MCF 10A (cell line): ENCODE results near the gene H6PD. TPM values are rescaled to one million over a fixed set of nuclear protein-coding genes. Genes with fewer than 3 reads are reported as not detected.

Experiments used
- BruUV-seq: library from RNA; stranded (reverse); fragments of 400-500 nt; replicated peaks from 2 replicates; lab custom pipeline; 2021; lab: Mats Ljungman, UMichigan
- CTCF ChIA-PET: fragments of 300-600 bp; sonication (Branson Sonifier 250); formaldehyde crosslinking; extraction: SDS; loops from one replicate; lab custom pipeline; 2021; ENCODE audit warnings: antibody characterized with exemption, inconsistent platforms; lab: Yijun Ruan, JAX
- POLR2A ChIA-PET: fragments of 300-600, 350-650 bp; sonication (Branson Sonifier 250); formaldehyde crosslinking; extraction: SDS; loops from one replicate; lab custom pipeline; 2020; ENCODE audit warnings: antibody characterized with exemption, inconsistent platforms; lab: Yijun Ruan, JAX
- DNase-seq: peaks from one replicate; pipeline ENCODE4 v3.0.0-alpha.2; 2018; ENCODE audit not compliant: unreplicated experiment
- H3K27ac Mint-ChIP-seq: one replicate; pipeline ENCODE4 v1.8.0; 2022; ENCODE audit warnings: mild to moderate bottlenecking, low read depth, mixed read lengths; ENCODE audit not compliant: unreplicated experiment
- H3K27me3 Mint-ChIP-seq: one replicate; pipeline ENCODE4 v1.8.0; 2022; ENCODE audit warnings: mixed read lengths; ENCODE audit not compliant: insufficient read depth, unreplicated experiment
- H3K36me3 Mint-ChIP-seq: one replicate; pipeline ENCODE4 v1.8.0; 2022; ENCODE audit warnings: mild to moderate bottlenecking, moderate library complexity, mixed read lengths; ENCODE audit not compliant: insufficient read depth, unreplicated experiment
- H3K4me1 Mint-ChIP-seq: one replicate; pipeline ENCODE4 v1.8.0; 2022; ENCODE audit warnings: mixed read lengths; ENCODE audit not compliant: insufficient read depth, unreplicated experiment
- H3K4me3 Mint-ChIP-seq: one replicate; pipeline ENCODE4 v1.8.0; 2022; ENCODE audit warnings: mild to moderate bottlenecking, moderate library complexity, mixed read lengths; ENCODE audit not compliant: unreplicated experiment
- H3K9me3 Mint-ChIP-seq: one replicate; pipeline ENCODE4 v1.8.0; 2022; ENCODE audit warnings: mixed read lengths; ENCODE audit not compliant: unreplicated experiment
- CTCF ChIP-seq: fragments of 200-600 bp; IDR thresholded peaks from one replicate; pipeline ENCODE4 v1.8.0; 2022; ENCODE audit warnings: antibody characterized with exemption, mild to moderate bottlenecking; ENCODE audit not compliant: unreplicated experiment
- intact Hi-C: fragments of 100-400 bp; cut with micrococcal nuclease; formaldehyde crosslinking; loops from 2 replicates; pipeline ENCODE4 v1.14.1; 2022
- total RNA-seq: library from RNA; stranded (reverse); gene quantifications from 2 replicates; pipeline ENCODE4 v1.2.3, GENCODE V29; 2022

H6PD gene
- total RNA-seq, 1 experiment from 2014 or later = 23.6 TPM

- Mint-ChIP-seq H3K27me3 (peaks cover 11% of the 10 kb centered on the region), H3K4me3 (peak overlapping the region; percentile 74), H3K36me3 (no peaks in the 10 kb centered on the region), H3K9me3 (no peaks in the 10 kb centered on the region), H3K4me1 (peaks cover 21% of the 10 kb centered on the region), H3K27ac (no peak overlapping the region)
- DNase-seq = peak; percentile 47
- intact Hi-C loops = no loop called here
- no peak for TF ChIP-seq CTCF
- POLR2A ChIA-PET = interaction anchor here (0.6 to 1.9 kb wide), 14 partner anchors 14 to 800 kb away, joined by 3 to 15 read pairs (median 4); partner anchors contain the start of gene H6PD
- BruUV-seq = no TSS peak
- CTCF ChIA-PET = interaction anchor here (0.5 to 2.7 kb wide), 11 partner anchors 20 to 289 kb away, joined by 3 to 16 read pairs (median 4); no protein-coding TSS in a partner anchor
Observed at GRCh38 chr1:9201401-9202239, 33.0 kb upstream of the H6PD start.

GRCh38 chr1:9202240-9202870 is 32.2 kb upstream of the H6PD start:
- CTCF ChIA-PET = interaction anchor here (0.6 to 2.7 kb wide), 7 partner anchors 59 to 289 kb away, joined by 3 to 9 read pairs (median 3); no protein-coding TSS in a partner anchor
- Mint-ChIP-seq H3K27ac (no peak overlapping the region), H3K4me1 (peaks cover 17% of the 10 kb centered on the region), H3K36me3 (no peaks in the 10 kb centered on the region), H3K27me3 (peaks cover 11% of the 10 kb centered on the region), H3K9me3 (no peaks in the 10 kb centered on the region), H3K4me3 (peak overlapping the region; percentile 74)
- no peak for DNase-seq
- intact Hi-C loops = no loop called here
- POLR2A ChIA-PET = interaction anchor here (0.6 to 1.5 kb wide), 6 partner anchors 20 to 800 kb away, joined by 3 to 7 read pairs (median 4); no protein-coding TSS in a partner anchor
- BruUV-seq = no TSS peak
- no peak for TF ChIP-seq CTCF

- H3K36me3 Mint-ChIP-seq = no peaks in the 10 kb centered on the region
- no peaks in the 10 kb centered on the region for H3K9me3 Mint-ChIP-seq
- intact Hi-C loops = no loop called here
- POLR2A ChIA-PET = no interaction called here
- CTCF ChIA-PET = no interaction called here
- TF ChIP-seq CTCF = no peak
- peaks cover 17% of the 10 kb centered on the region for H3K4me1 Mint-ChIP-seq
- no peak overlapping the region for H3K27ac Mint-ChIP-seq
- no peak for DNase-seq
- H3K4me3 Mint-ChIP-seq = no peak overlapping the region
- peaks cover 11% of the 10 kb centered on the region for H3K27me3 Mint-ChIP-seq
- BruUV-seq = no TSS peak
Observed at GRCh38 chr1:9203511-9203982, 31.0 kb upstream of the H6PD start.

- H3K4me3 Mint-ChIP-seq = no peak overlapping the region
- ChIA-PET CTCF (no interaction called here), POLR2A (no interaction called here)
- intact Hi-C loops = no loop called here
- H3K27ac Mint-ChIP-seq = no peak overlapping the region
- no peak for DNase-seq
- no peaks in the 10 kb centered on the region for H3K9me3 Mint-ChIP-seq
- H3K27me3 Mint-ChIP-seq = peaks cover 11% of the 10 kb centered on the region
- BruUV-seq = no TSS peak
- H3K36me3 Mint-ChIP-seq = no peaks in the 10 kb centered on the region
- no peak for TF ChIP-seq CTCF
- peaks cover 17% of the 10 kb centered on the region for H3K4me1 Mint-ChIP-seq
Observed at GRCh38 chr1:9204156-9204720, 30.3 kb upstream of the H6PD start.
